ENCODE measurements around the gene COG5. TPM values are rescaled to one million over a fixed set of nuclear protein-coding genes. Genes with fewer than 3 reads are reported as not detected.

Gene COG5
- total and polyA plus RNA-seq, 9 of the 15 experiments (the other 6 are each of a cell fraction or from before 2014, with no cell fraction given) = 15.3 to 75.1 (median 56.4) TPM

DNA sequence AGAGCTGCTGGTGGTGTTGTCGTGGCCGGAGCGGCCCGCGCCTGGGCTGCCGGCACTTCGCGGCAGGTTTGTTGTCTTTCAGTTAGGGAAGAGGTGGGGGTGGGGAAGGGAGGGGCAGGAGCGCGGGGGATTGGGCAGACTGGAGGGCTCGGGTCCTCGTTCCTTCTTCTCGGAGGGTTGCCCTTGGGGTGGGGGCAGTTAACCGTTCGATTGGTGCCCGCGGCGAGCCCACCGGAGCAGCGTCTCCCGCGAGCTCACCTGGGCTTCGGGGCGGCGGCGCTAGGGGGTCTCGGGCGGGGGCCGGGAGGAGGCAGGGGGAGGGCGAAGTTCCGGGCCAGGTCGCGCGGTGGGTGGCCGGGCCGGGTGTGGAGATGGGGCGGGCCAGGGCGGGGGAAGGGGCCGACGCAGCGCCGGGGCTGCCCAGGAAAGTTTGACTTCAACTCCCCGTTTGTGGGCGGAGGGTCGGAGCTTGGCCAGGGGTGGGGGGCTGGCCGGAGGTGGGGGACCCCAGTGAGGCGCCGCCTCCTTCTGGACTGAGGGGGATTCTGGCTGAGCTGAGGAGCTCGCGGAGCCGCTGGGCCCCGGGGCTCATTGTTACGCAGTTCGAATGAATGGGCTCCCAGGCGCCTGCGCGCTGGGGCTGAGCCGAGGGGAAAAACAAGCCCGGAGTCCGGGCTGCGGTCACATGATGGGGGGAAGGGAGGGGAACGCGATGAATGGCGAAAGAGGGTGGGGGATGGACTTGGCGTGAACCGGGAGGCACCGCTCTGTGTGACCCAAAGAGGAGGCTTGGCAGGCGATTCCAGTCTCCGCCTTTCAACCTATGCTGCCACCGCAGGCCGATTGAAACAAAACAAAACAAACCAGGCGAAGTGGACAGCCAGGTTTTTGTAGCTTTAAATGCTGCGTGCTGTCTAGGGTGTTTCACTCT lies 394.3 kb downstream of the COG5 start (continued):
- TF ChIP-seq GABPB2 (CRISPR knock-in tag; conservative IDR thresholded peaks at IDR 0.05) = no peak
- no peak for TF ChIP-seq ZFP30 (CRISPR knock-in tag; IDR thresholded peaks at IDR 0.05; ENCODE audit: borderline replicate concordance)
- TF ChIP-seq BHLHE40 (IDR thresholded peaks at IDR 0.05; ENCODE audit: low read length) = peak; percentile 96
- TF ChIP-seq HMG20A (CRISPR knock-in tag; conservative IDR thresholded peaks at IDR 0.05) = no peak
- no peak for TF ChIP-seq KHSRP (IDR thresholded peaks at IDR 0.05)
- TF ChIP-seq, protein P1, sequence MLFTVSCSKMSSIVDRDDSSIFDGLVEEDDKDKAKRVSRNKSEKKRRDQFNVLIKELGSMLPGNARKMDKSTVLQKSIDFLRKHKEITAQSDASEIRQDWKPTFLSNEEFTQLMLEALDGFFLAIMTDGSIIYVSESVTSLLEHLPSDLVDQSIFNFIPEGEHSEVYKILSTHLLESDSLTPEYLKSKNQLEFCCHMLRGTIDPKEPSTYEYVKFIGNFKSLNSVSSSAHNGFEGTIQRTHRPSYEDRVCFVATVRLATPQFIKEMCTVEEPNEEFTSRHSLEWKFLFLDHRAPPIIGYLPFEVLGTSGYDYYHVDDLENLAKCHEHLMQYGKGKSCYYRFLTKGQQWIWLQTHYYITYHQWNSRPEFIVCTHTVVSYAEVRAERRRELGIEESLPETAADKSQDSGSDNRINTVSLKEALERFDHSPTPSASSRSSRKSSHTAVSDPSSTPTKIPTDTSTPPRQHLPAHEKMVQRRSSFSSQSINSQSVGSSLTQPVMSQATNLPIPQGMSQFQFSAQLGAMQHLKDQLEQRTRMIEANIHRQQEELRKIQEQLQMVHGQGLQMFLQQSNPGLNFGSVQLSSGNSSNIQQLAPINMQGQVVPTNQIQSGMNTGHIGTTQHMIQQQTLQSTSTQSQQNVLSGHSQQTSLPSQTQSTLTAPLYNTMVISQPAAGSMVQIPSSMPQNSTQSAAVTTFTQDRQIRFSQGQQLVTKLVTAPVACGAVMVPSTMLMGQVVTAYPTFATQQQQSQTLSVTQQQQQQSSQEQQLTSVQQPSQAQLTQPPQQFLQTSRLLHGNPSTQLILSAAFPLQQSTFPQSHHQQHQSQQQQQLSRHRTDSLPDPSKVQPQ (CRISPR knock-in tag; IDR thresholded peaks at IDR 0.05; ENCODE audit: borderline replicate concordance) = no peak
- TF ChIP-seq, protein P2, sequence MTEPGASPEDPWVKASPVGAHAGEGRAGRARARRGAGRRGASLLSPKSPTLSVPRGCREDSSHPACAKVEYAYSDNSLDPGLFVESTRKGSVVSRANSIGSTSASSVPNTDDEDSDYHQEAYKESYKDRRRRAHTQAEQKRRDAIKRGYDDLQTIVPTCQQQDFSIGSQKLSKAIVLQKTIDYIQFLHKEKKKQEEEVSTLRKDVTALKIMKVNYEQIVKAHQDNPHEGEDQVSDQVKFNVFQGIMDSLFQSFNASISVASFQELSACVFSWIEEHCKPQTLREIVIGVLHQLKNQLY (CRISPR knock-in tag; conservative IDR thresholded peaks at IDR 0.05) = peak in 1 of 2 experiments; percentile 47; a peak in 1 of 4 replicates
- TF ChIP-seq, protein P3, sequence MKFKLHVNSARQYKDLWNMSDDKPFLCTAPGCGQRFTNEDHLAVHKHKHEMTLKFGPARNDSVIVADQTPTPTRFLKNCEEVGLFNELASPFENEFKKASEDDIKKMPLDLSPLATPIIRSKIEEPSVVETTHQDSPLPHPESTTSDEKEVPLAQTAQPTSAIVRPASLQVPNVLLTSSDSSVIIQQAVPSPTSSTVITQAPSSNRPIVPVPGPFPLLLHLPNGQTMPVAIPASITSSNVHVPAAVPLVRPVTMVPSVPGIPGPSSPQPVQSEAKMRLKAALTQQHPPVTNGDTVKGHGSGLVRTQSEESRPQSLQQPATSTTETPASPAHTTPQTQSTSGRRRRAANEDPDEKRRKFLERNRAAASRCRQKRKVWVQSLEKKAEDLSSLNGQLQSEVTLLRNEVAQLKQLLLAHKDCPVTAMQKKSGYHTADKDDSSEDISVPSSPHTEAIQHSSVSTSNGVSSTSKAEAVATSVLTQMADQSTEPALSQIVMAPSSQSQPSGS (CRISPR knock-in tag; IDR thresholded peaks at IDR 0.05) = no peak
- TF ChIP-seq GABPB1 (CRISPR knock-in tag; IDR thresholded peaks at IDR 0.05) = peak; percentile 46
- TF ChIP-seq STAT5B (CRISPR knock-in tag; IDR thresholded peaks at IDR 0.05) = no peak
- no peak for TF ChIP-seq ZSCAN29 (IDR thresholded peaks at IDR 0.05)
- TF ChIP-seq FOSL1 (tag; conservative IDR thresholded peaks at IDR 0.05) = peak; percentile 56
- no peak for TF ChIP-seq BCL6 (CRISPR knock-in tag; IDR thresholded peaks at IDR 0.05)
- no peak; the same call in 1 of the 2 replicates for TF ChIP-seq SREBF1 (IDR thresholded peaks at IDR 0.05; ENCODE audit: borderline replicate concordance, low read depth, low read length)
- TF ChIP-seq PCBP2 (IDR thresholded peaks at IDR 0.05; ENCODE audit: low read depth, low read length, poor library complexity, severe bottlenecking) = no peak
- TF ChIP-seq ZNF24 (IDR thresholded peaks at IDR 0.05) = 0 out of 2 replicates have a peak, but pooled peaks have one; percentile 27
- TF ChIP-seq IFI16 (CRISPR knock-in tag; IDR thresholded peaks at IDR 0.05) = no peak
- TF ChIP-seq, protein P4, sequence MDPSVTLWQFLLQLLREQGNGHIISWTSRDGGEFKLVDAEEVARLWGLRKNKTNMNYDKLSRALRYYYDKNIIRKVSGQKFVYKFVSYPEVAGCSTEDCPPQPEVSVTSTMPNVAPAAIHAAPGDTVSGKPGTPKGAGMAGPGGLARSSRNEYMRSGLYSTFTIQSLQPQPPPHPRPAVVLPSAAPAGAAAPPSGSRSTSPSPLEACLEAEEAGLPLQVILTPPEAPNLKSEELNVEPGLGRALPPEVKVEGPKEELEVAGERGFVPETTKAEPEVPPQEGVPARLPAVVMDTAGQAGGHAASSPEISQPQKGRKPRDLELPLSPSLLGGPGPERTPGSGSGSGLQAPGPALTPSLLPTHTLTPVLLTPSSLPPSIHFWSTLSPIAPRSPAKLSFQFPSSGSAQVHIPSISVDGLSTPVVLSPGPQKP (CRISPR knock-in tag; IDR thresholded peaks at IDR 0.05) = no peak
- peak; percentile 93 for TF ChIP-seq PRPF4 (IDR thresholded peaks at IDR 0.05; ENCODE audit: insufficient read depth, low read depth, low read length, poor library complexity, severe bottlenecking)
